Suppressor macrophage treated with lipopolysaccharide for 1 hour (primary cell): ENCODE measurements around the gene RAPGEF6.
"Not testable (repeated sequence)": the region's sequence is repeated elsewhere in the genome, so short reads cannot be mapped to it uniquely, and the experiment has no call there.

Experiments
- DNase-seq, 3 donors: peaks; one replicate each; pipeline ENCODE4 v3.0.0-alpha.2; 2020 to 2022

RAPGEF6 gene

DNA sequence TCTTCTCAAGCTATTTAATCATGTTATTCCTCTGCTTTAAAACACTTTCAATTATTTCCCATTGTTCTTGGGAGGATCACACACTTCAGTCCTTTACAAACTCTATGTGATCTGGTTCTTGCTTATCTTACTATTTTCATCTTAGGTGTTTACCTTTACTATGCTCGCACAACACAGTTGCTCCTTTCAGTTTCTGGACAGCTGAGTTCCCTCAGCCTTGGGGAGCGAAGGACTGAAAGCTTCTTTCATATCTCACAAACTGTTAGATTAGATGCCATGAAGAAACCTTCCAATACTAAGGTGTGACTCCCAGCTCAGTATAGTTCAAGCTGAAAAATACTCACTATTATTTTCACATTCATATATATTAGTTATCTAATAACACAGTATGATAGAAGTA lies 253.3 kb downstream of the RAPGEF6 start:
- no peak for DNase-seq

DNA sequence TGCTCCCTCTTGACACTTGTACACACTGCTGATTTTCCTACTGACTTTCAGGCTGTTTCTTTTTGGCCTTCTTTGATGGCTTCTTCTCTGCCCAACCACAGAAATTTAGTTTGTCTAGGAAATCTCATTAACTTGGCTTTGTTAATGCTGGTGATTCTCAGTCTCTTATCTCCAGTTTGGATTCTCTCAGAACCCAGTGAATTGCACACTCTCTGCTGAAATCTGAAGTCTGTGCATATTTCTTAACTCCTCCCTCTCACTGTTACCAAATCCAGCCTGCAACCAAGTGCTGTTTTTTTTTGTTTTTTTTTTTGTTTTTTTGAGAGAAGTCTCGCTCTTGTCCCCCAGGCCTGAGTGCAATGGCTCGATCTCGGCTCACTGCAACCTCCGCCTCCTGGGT lies 254.0 kb downstream of the RAPGEF6 start:
- DNase-seq, result peak in 2 of 3 donors; percentile 27 to 39

DNA sequence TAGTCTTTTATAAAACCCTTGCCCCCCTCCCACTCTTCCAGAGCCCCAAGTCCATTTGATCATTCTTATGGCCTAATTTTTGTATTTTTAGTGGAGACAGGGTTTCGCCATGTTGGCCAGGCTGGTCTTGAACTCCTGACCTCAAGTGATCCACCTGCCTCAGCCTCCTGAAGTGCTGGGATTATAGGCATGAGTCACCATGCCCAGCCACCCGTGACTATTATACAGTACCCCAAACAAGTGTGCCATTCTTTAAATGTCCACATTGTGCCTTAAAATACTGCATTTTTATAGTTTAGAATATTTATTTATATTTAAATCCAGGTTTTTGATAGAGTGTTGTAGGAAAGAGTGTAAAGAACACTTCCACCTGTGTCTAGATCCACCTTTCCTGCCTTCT lies 254.8 kb downstream of the RAPGEF6 start:
- not testable (repeated sequence) for DNase-seq

DNA sequence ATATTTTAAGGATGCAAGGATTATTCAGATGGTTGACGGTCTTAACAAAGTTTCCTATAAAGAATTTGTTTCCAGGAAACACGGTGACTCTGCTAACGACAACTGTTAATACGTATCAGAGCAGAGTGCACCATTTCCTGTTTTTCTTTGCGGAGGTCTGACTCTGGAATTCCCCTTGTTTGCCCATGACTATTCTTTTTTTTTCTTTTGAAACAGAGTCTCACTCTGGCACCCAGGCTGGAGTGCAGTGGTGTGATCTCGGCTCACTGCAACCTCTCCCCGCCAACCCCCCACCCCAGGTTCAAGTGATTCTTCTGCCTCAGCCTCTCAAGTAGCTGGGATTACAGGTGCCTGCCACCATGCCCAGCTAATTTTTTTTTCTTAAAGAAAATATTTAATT lies 255.3 kb downstream of the RAPGEF6 start:
- peak; percentile 84 to 99 (median 93) for DNase-seq

DNA sequence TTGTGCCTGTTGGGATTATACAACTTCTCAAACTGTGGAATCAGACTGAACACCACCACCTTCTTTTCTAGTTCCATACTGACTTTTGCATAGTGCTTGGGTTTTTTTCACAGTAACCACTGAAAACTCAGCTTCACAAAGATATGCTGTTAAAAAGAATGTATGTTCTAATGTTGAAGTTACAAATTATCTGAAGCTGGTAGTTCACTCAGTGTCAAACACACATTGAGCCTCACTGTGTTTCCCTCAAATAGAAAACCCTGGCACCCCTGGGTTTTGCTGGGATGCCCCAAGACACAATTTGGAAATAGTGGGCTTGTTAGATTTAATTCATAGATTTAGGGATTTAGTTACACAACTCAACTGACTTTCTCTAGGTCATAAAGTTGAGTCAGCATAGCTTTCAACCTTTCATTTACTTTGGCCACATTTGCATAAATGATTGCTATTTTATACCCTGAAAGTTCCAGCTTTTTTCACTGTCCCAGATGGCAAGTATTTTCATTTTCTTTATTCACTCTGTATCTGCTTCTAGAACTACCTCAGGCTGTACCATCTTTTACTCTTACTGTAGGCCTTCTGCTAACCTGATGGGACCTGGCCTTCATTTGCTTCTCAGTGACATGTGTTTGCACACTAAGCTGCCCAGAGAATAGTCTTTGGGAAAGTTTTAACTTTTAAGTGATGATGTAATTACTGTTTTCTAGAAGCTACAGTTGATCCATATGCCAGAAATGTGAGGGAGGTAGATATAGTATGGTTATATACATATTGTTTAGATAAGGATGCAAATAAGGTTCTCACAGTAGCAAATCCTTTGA lies 256.1 kb downstream of the RAPGEF6 start:
- DNase-seq, result peak; percentile 31 to 72 (median 44)

DNA sequence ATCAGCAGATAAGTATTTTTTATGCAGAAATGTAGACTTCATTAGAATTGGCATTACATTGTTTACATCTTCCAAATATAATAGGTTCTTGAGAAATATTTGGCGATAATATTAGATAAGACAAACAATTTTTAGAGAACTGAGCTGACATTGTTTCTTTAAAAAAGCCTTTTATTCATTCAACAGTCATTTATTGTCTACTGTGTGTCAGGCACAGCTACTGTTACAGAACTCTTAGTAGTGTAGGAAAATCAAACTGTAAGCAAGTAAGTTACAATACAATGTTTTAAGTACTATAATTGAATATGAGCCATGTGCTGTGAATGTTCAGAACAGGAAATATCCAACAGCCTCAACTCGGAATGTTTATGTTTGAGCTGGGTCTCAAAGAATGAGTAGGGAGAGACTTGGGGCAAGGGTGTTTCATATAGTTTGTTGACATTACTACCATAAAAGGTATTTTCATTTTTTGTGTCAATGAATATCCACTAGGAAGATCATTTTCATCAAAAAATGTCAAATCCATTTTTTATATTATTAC lies 257.2 kb downstream of the RAPGEF6 start:
- DNase-seq, result peak in 1 of 3 donors; percentile 26

DNA sequence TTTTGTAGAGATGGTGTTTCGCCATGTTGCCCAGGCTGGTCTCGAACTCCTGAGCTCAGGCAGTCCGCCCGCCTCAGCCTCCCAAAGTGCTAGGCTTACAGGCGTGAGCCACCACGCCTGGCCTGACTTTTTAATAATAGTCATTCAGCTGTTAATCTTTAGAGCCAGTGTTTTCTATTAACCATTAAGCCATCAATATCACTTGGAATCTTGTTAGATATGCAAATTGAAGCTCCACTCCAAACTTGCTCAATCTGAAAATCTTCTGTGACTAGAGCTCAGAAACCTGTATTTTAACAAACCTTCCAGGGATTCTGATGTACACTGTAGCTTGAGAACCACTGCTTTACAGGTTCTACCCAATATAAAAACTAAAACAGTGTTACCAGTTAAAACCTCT lies 257.7 kb downstream of the RAPGEF6 start:
- DNase-seq, result no peak

DNA sequence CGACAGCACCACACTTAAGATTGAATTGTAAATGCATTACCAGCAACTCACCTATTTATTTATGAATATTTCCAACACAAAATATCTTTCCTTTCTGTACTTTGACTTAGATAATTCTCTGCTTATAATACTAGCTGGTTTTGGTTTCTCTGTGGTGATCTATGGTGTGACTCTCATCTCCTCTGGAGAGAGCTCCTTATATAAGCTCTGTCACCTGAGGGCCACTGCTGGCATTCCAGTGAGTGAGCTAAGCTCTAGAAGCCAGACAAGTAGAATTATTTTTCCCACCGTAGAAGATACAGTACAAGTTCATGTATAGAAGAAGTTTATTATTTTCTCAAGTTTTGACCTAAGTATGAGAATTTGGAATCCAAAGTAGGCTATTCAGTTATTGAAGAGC lies 259.7 kb downstream of the RAPGEF6 start:
- DNase-seq, result peak in 1 of 3 donors; percentile 27
